CD4-positive, alpha-beta T cell treated with Interleukin-10 for 1 hour (primary cell): Measurements from ENCODE around the gene FOLH1.
"Not testable (repeated sequence)": the region's sequence is repeated elsewhere in the genome, so short reads cannot be mapped to it uniquely, and the experiment has no call there.

Experiments used
- DNase-seq: peaks from one replicate; pipeline ENCODE4 v3.0.0-alpha.2; 2020

FOLH1 gene

GRCh38 chr11:49208006-49208721, at the start of gene FOLH1:
Gene FOLH1, minus strand, starts transcription at chr11:49208602. Its CDS starts 193 bp downstream, at chr11:49208409.
- DNase-seq, result no peak

DNA sequence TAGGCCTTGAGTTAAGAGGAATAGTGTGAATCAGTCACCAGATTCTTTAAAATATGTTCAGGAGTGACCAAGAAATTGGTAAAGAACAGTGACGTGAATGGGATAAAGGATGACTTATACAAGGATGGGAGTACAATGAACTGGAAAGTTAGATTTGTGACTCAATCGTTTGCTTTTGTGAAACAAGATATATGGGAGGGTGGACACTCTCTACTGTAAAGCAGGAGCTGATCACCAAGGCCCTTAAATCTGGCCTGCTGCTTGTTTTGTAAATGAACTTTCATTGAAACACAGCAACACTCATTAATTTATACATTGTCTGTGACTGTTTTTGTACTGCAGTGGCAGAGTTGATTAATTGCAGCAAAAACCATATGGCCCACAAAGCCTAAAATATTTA, 46.7 kb upstream of the FOLH1 start:
- DNase-seq, result not testable (repeated sequence)

DNA sequence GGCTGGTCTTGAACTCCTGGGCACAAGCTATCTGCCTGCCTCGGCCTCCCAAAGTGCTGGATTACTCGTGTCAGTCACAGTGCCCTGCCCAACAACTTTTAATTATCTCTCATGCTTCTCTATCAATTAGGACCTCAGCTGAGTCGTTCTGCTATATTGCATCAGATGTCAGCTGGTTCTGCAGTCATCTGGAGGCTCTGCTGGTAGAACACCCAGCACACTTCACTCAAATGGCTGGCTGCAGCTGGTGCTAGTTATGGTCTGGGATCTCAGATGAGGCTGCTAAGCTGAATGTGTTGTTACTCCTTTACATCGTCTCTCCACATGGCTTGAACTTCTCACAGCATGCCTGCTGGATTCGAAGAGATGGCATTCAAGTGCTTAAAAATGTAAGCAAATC, 42.8 kb upstream of the FOLH1 start:
- not testable (repeated sequence) for DNase-seq

- DNase-seq, result not testable (repeated sequence)
Measured at GRCh38 chr11:49250398-49251115, 42.2 kb upstream of the FOLH1 start.

GRCh38 chr11:49249363-49249762, 41.0 kb upstream of the FOLH1 start:
- not testable (repeated sequence) for DNase-seq

- DNase-seq, result not testable (repeated sequence)
Measured at GRCh38 chr11:49233685-49234084, 25.3 kb upstream of the FOLH1 start.

DNA sequence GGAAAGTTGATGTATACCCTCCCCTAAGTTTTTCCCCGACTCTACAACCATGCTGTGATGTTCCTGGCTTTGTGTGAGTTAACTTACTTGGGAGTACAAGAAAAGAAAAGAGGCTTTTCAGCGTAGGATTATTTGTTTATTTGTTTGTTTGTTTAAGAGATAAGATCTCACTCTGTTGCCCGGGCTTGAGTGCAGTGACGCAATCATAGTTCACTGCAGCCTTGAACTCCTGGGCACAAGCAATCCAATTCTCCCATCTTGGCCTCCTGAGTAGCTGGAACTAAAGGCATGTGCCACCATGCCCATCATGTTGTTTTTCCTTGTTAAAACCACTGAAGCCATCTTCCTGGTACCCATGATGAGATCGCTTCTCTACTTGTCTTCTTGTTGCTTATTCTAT, 24.6 kb upstream of the FOLH1 start:
- DNase-seq, result not testable (repeated sequence)

GRCh38 chr11:49231725-49232124, 23.3 kb upstream of the FOLH1 start:
- not testable (repeated sequence) for DNase-seq

DNA sequence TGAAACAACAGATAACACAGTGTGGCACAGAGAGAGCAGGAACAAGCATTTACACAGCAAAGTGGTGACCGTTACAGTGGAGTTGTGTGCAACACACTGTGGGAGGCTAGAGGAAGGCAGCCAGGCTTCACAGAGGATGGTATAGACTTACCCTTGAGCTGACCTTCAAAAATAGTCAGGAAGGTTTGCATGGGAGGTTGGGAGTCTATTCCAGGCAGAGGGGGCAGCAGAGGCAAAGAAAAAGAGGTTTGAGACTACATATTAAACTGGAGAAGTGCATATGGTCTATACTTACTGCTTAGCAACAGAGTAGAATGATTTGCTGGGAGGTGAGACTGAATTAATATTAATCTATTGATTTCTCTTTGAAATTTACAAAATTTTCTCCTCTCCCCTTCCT, 22.1 kb upstream of the FOLH1 start:
- not testable (repeated sequence) for DNase-seq

GRCh38 chr11:49230001-49230400, 21.6 kb upstream of the FOLH1 start:
- DNase-seq, result not testable (repeated sequence)

- not testable (repeated sequence) for DNase-seq
Measured at GRCh38 chr11:49229136-49229535, 20.7 kb upstream of the FOLH1 start.

DNA sequence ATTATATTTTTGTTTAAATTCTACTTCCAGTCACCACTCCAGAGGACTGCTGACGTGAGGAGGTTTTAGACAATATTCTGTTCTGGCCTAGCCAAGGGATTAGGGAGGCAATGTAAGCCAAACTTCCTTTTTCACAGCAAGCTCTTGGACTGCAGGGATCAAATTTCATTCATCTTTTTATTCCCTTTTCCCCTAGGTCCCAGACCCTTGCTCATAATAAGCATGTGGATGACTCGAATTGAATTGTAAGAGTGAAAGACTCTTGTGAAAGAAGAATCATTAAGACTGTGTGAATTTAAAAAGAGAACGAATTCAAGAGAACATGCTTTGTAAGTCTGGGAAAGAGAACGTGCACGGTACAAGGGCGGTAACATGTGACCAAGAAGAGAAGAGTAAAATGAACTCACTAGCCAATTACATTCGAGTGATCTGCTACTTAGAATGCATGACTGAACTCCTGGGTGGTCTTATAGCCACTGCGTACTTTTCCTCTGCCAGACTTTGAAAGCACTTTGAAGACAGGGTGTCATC, 16.9 kb upstream of the FOLH1 start:
- not testable (repeated sequence) for DNase-seq

- DNase-seq, result no peak
Measured at GRCh38 chr11:49221112-49221511, 12.7 kb upstream of the FOLH1 start.

GRCh38 chr11:49213026-49213560, 4.7 kb upstream of the FOLH1 start:
- DNase-seq, result no peak

DNA sequence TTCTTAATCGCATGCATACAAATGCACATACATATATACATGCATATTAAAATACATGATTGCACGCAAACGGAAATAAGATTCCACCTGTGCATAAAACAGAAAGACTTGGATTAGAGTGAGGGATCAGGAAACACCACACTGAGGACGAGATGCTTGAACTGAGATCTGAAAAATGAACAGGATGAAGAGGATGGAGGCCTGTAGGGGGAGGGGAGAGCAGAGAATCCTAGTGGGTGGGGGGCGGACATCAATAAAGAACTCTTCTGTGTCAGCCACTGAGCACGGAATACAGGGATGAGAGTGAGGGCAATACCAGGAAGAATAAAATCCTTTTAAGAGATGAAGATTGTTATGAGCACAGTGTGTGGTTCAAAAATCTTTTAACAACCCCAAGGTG, 1.4 kb downstream of the FOLH1 start:
- not testable (repeated sequence) for DNase-seq

DNA sequence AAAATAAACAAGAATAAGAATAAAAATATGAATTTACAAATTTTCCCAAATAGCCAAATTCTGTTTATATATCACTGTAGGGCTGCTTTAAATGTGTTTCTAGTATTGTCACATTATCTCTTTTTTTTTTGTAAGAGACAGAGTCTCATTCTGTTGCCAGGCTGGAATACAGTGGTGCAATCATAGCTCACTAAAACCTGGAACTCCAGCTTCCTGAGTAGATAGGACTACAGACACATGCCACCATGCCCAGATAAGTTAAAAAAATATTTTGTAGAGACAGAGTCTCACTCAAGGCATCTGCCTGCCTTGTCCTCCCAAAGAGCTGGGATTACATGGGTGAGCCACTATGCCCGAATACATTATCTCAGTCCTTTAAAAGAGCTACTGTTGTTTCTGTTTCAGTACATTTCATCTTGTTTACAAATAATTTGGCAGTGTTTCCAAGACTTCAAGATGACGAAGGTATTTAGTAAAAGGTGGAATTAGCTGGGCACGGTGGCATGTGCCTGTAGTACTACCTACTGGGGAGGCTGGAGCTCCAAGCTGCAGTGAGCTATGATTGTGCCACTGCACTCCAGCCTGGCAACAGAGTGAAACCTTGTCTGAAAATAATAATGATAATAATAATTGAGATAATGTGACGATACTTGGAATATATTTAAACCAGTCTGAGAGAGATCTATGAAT, 6.0 kb downstream of the FOLH1 start:
- DNase-seq, result no peak

- DNase-seq, result not testable (repeated sequence)
Measured at GRCh38 chr11:49196775-49197174, 11.6 kb downstream of the FOLH1 start.

GRCh38 chr11:49196002-49196401, 12.4 kb downstream of the FOLH1 start:
- not testable (repeated sequence) for DNase-seq

DNA sequence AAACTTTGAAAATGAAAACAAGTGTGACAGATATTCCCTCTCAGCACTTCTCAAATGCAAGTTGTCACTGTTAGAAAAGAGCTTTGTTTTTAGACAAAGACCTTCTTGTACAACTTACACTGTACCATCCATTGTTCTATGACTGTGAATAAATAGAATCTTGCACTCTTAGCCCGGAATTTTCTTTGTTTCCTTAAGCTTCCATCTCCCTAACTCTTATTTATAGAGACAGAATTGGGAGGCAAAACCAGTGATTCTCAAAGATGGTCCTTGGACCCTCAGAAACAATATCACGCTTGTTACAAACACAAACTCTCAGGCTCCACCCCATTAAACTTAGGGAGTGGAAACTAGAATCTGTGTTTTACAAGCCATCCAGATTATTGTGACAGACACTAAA, 18.1 kb downstream of the FOLH1 start:
- DNase-seq, result not testable (repeated sequence)

DNA sequence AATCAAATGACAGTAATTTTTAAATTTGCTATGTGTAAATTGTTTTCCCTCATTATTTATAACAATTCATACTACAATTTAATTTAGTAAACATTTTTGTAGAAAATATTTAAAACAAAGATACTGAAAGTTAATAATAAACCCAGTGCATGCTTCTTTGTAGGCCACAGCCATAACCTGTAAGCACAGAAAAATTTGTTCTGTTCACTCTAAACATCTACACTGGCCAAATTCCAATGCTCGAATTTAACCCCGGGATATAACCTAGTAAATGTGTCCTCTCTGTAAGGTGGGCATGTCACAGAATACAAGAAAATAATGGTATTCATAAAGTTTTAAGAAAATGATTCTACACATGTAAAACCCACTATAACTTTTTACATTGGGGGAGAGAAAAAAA, 22.2 kb downstream of the FOLH1 start:
- not testable (repeated sequence) for DNase-seq

DNA sequence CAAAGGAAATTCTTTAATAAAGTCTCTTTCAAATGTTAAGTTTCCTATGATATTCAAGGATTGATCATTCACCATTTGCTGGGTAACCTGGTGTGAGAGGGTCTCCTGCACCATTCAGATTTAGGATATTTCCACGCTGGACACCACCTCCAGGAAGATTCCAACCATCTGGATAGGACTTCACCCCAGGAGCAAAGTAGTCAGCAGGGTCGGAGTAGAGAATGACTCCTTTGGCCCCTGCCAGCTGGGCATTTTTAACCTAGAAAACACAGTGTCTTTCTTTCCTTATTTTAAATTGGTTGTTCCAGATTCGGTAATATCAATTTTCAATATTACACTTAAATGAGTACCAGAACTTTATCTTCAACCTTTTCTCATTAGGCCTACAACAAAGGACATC, 22.8 kb downstream of the FOLH1 start:
- DNase-seq, result not testable (repeated sequence)

DNA sequence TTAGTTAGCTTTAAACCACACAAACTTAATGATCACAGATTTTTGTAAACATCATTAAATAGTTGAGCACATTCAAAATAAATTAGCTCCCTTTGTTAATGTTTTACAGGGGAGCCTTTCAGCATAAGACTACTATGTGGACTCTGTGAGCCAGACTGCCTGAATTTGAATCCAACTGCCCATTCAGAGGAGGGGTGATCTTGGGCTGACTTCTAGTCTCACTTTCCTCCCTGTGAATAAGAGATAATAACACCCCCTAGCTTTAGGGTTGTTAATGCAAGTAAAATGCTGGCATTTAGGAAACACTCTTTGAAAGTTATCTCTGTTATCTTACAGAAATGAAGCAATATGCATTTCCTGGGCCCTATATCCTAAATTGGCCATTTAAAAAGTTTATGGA, 23.6 kb downstream of the FOLH1 start:
- DNase-seq, result not testable (repeated sequence)

- DNase-seq, result not testable (repeated sequence)
Measured at GRCh38 chr11:49177936-49178335, 30.5 kb downstream of the FOLH1 start.
